ENCODE results near the gene C1D.

GRCh38 chr2:68018727-68019126 is 44.1 kb downstream of the C1D start:
- TF ChIP-seq POLR2A (IDR thresholded peaks at IDR 0.05) (no peak), CTCF (IDR thresholded peaks at IDR 0.05) (no peak)
